ENCODE results near the gene CFAP299.

Gene CFAP299

DNA sequence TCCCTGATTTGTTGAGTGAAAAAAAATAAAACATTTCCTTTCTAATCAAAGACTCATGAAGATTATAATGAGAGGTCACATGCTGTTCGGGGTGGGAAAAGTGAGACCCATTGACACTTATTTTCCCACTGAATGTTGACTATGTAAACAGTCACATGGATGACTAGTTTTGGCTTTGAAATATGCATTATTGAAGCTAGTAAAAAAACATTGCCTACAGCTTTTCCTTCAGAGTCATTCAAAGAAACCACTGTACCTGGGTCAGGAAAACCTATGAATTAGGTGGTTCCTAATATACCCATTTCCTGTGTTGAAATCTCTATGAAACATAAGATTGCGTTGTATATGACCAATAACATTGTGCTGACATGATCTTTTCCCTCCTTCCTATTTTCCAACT is 251.2 kb downstream of the CFAP299 start:
- Histone ChIP-seq H4K20me1 (ENCODE audit: insufficient read depth, low read length) (no peaks in the 10 kb centered on the region), H3K36me3 (replicated peaks; ENCODE audit: low read depth, low read length) (no peaks in the 10 kb centered on the region), H3K27ac (ENCODE audit: low read length) (no peak overlapping the region), H3K79me2 (ENCODE audit: low read length) (no peaks in the 10 kb centered on the region), H3K27me3 (ENCODE audit: low read depth, low read length) (no peaks in the 10 kb centered on the region), H3K9me3 (ENCODE audit: insufficient read depth, low read length) (no peaks in the 10 kb centered on the region), H3K4me2 (ENCODE audit: low read length) (no peak overlapping the region), H2AFZ (ENCODE audit: low read depth, low read length) (no peak overlapping the region), H3K9ac (ENCODE audit: low read length) (no peak overlapping the region), H3K4me1 (ENCODE audit: low read length) (no peaks in the 10 kb centered on the region), H3K4me3 (ENCODE audit: low read length) (no peak overlapping the region)
- no peak for TF ChIP-seq EZH2phosphoT487 (IDR thresholded peaks at IDR 0.05; ENCODE audit: low read depth)
- TF ChIP-seq, protein P1, sequence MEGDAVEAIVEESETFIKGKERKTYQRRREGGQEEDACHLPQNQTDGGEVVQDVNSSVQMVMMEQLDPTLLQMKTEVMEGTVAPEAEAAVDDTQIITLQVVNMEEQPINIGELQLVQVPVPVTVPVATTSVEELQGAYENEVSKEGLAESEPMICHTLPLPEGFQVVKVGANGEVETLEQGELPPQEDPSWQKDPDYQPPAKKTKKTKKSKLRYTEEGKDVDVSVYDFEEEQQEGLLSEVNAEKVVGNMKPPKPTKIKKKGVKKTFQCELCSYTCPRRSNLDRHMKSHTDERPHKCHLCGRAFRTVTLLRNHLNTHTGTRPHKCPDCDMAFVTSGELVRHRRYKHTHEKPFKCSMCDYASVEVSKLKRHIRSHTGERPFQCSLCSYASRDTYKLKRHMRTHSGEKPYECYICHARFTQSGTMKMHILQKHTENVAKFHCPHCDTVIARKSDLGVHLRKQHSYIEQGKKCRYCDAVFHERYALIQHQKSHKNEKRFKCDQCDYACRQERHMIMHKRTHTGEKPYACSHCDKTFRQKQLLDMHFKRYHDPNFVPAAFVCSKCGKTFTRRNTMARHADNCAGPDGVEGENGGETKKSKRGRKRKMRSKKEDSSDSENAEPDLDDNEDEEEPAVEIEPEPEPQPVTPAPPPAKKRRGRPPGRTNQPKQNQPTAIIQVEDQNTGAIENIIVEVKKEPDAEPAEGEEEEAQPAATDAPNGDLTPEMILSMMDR (IDR thresholded peaks at IDR 0.05; ENCODE audit: low read depth, low read length), result no peak

DNA sequence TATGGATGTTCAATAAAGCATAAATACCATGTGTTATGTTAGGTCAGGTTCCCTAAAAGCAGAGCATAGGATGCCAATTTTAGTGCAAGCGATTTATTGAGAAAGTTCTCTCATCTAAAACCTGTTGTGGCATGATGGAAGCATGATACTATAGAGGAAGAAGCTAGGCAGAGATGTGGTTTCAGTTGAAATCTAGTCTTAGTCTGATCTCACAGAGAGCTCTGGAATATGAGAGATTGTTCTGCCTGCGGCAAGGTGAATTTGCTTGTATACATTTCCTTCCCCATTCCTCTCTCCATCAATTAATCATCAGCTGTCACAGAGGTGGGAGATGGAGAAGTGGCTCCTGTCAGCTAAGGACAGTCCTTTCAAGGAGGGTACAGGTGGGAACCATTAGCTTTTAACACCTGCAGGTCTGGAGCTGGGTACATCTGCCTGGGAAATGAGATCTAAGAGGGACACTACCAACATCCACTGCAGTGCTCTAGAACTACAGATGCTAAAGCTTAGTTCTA is 252.4 kb downstream of the CFAP299 start:
- Histone ChIP-seq H2AFZ (ENCODE audit: low read depth, low read length) (no peak overlapping the region), H3K9ac (ENCODE audit: low read length) (no peak overlapping the region), H4K20me1 (ENCODE audit: insufficient read depth, low read length) (no peaks in the 10 kb centered on the region), H3K4me3 (ENCODE audit: low read length) (no peak overlapping the region), H3K4me1 (ENCODE audit: low read length) (no peaks in the 10 kb centered on the region), H3K79me2 (ENCODE audit: low read length) (no peaks in the 10 kb centered on the region), H3K4me2 (ENCODE audit: low read length) (no peak overlapping the region), H3K36me3 (replicated peaks; ENCODE audit: low read depth, low read length) (no peaks in the 10 kb centered on the region), H3K27me3 (ENCODE audit: low read depth, low read length) (no peaks in the 10 kb centered on the region), H3K27ac (ENCODE audit: low read length) (no peak overlapping the region), H3K9me3 (ENCODE audit: insufficient read depth, low read length) (no peaks in the 10 kb centered on the region)
- TF ChIP-seq EZH2phosphoT487 (IDR thresholded peaks at IDR 0.05; ENCODE audit: low read depth), result no peak

DNA sequence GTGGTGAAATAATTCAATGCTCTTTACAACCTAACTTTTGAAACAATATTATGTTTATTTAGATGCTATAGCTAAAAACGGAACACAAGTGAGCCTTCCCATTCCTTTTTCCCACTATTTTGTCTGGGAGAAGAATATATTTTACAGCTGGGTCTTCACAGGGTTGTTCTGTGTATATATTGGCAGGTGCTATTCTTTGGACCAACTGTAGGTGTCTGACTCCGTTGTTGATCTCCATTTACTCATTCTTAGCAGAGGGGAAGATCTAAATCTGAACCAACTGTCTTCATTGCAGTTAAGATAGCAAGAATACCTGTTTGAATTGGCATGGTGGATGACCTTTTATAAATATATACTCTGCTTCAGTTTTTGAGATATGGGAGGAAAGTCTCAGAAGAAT is 257.4 kb downstream of the CFAP299 start:
- H3K36me3 ChIP-seq (replicated peaks; ENCODE audit: low read depth, low read length), result no peaks in the 10 kb centered on the region
- no peak overlapping the region for H3K27ac ChIP-seq (ENCODE audit: low read length)
- no peaks in the 10 kb centered on the region for H3K27me3 ChIP-seq (ENCODE audit: low read depth, low read length)
- H2AFZ ChIP-seq (ENCODE audit: low read depth, low read length), result no peak overlapping the region
- no peak overlapping the region for H3K9ac ChIP-seq (ENCODE audit: low read length)
- no peak overlapping the region for H3K4me3 ChIP-seq (ENCODE audit: low read length)
- no peaks in the 10 kb centered on the region for H3K9me3 ChIP-seq (ENCODE audit: insufficient read depth, low read length)
- no peaks in the 10 kb centered on the region for H4K20me1 ChIP-seq (ENCODE audit: insufficient read depth, low read length)
- TF ChIP-seq, protein P1 (IDR thresholded peaks at IDR 0.05; ENCODE audit: low read depth, low read length), result peak; percentile 37; the same call in 1 of the 2 replicates
- TF ChIP-seq EZH2phosphoT487 (IDR thresholded peaks at IDR 0.05; ENCODE audit: low read depth), result no peak
- H3K79me2 ChIP-seq (ENCODE audit: low read length), result no peaks in the 10 kb centered on the region
- H3K4me1 ChIP-seq (ENCODE audit: low read length), result no peaks in the 10 kb centered on the region
- no peak overlapping the region for H3K4me2 ChIP-seq (ENCODE audit: low read length)

DNA sequence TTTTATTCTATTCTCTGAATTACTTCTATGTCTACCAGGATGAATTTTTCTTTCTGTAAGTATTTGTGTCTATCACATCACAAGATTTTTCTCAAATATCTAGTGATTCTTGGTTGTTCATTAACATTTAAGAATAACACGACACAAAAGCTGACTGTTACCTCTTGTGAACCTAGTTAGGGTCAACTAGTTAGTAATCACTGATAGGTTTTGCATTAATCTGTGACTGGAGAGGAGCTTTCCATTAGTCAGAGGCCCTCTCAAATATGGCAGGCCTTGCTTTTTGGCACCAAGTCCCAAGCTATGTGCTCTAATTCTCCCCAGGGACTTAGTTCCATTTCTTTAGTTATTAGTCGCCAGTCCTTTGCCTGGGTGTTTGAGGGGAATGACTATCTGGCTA is 259.2 kb downstream of the CFAP299 start:
- no peaks in the 10 kb centered on the region for H3K9me3 ChIP-seq (ENCODE audit: insufficient read depth, low read length)
- no peaks in the 10 kb centered on the region for H3K36me3 ChIP-seq (replicated peaks; ENCODE audit: low read depth, low read length)
- H2AFZ ChIP-seq (ENCODE audit: low read depth, low read length), result no peak overlapping the region
- no peak overlapping the region for H3K4me2 ChIP-seq (ENCODE audit: low read length)
- H3K27ac ChIP-seq (ENCODE audit: low read length), result no peak overlapping the region
- no peaks in the 10 kb centered on the region for H3K27me3 ChIP-seq (ENCODE audit: low read depth, low read length)
- H3K4me3 ChIP-seq (ENCODE audit: low read length), result no peak overlapping the region
- no peaks in the 10 kb centered on the region for H4K20me1 ChIP-seq (ENCODE audit: insufficient read depth, low read length)
- H3K9ac ChIP-seq (ENCODE audit: low read length), result no peak overlapping the region
- no peak for TF ChIP-seq EZH2phosphoT487 (IDR thresholded peaks at IDR 0.05; ENCODE audit: low read depth)
- TF ChIP-seq, protein P1 (IDR thresholded peaks at IDR 0.05; ENCODE audit: low read depth, low read length), result no peak
- no peaks in the 10 kb centered on the region for H3K79me2 ChIP-seq (ENCODE audit: low read length)
- H3K4me1 ChIP-seq (ENCODE audit: low read length), result no peaks in the 10 kb centered on the region

Data from OCI-LY3 (cell line).